ENCODE measurements around the gene RSPO4.
A peak's percentile ranks its signal among the peaks of the same experiment; 100 is the strongest.

The RSPO4 gene

GRCh38 chr20:910132-910869 is 91.8 kb downstream of the RSPO4 start:
- TF ChIP-seq CTCF (IDR thresholded peaks at IDR 0.05; ENCODE audit: low read depth, low read length), result no peak
- no peak overlapping the region for H3K4me3 ChIP-seq (replicated peaks in 1 of 2; ENCODE audit: low read depth in 2 of 2, low read length in 2 of 2)
- peak; percentile 18 to 48 for DNase-seq (ENCODE audit: low read depth in 2 of 2)

- H3K4me3 ChIP-seq (replicated peaks in 1 of 2; ENCODE audit: low read depth in 2 of 2, low read length in 2 of 2), result no peak overlapping the region
- DNase-seq (ENCODE audit: low read depth in 2 of 2), result no peak
- TF ChIP-seq CTCF (IDR thresholded peaks at IDR 0.05; ENCODE audit: low read depth, low read length), result no peak
Observed at GRCh38 chr20:909641-910040, 92.5 kb downstream of the RSPO4 start.

All from cardiac fibroblast (primary cell).